ENCODE data around the gene DNAJB5. TPM values are rescaled to one million over a fixed set of nuclear protein-coding genes. Genes with fewer than 3 reads are reported as not detected.
A peak's percentile ranks its signal among the peaks of the same experiment; 100 is the strongest.

DNAJB5 gene
- total RNA-seq, 2 donors from 2014 or later = 51.0 to 61.5 TPM

DNA sequence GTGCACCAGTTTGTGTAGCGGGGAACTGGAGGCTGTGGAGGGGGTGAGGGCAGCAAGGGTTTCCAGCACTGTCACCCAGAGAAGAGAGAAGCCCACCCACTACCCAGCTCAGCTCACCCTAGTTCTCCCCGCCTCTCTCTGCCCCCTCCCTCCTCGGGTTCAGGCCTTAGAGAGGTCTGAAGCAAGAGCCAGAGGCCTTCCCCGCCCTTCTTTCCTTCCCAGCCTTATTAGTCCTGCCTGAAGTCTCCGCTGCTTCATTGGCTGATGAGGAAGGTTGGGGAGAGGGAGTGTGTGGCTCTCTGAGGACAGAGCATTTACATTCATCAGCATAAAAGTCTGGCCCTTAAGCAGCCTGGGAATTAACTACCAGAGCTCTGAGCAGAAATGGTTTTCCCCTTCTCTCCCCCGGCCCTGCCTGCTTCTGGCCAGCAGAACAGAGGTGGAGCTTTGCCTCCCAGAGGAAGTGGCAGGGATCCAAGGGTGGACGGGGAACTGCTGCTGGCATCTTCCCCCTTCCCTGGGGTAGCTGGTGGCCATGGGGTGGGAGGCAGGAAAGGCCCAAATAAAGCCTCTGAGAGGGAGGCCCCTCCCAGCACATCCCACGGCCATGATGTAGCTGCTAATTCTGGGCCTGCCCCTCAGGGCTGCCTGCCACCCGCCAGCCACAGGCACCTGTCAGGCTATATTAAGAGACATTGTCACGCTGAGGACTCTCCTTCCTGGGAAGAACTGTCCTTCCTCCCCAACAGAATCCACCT, 4.1 kb downstream of the DNAJB5 start:
- no peaks in the 10 kb centered on the region for H3K27me3 ChIP-seq (replicated peaks; ENCODE audit: insufficient read depth)
- H3K4me1 ChIP-seq (ENCODE audit: control insufficient read depth in 1 of 2, low read depth in 2 of 2) = peaks cover 31 to 63% of the 10 kb centered on the region in 2 donors
- ATAC-seq (ENCODE audit: insufficient number of reproducible peaks, low FRiP score, low read depth) (peak; percentile 10), DNase-seq (ENCODE audit: low spot score) (peak; percentile 82)
- H3K36me3 ChIP-seq = peaks cover 22% of the 10 kb centered on the region
- peak overlapping the region; percentile 67 for H3K4me3 ChIP-seq
- H3K9me3 ChIP-seq = no peaks in the 10 kb centered on the region
- H3K27ac ChIP-seq = peak overlapping the region; percentile 95 to 100
- TF ChIP-seq, protein P1, sequence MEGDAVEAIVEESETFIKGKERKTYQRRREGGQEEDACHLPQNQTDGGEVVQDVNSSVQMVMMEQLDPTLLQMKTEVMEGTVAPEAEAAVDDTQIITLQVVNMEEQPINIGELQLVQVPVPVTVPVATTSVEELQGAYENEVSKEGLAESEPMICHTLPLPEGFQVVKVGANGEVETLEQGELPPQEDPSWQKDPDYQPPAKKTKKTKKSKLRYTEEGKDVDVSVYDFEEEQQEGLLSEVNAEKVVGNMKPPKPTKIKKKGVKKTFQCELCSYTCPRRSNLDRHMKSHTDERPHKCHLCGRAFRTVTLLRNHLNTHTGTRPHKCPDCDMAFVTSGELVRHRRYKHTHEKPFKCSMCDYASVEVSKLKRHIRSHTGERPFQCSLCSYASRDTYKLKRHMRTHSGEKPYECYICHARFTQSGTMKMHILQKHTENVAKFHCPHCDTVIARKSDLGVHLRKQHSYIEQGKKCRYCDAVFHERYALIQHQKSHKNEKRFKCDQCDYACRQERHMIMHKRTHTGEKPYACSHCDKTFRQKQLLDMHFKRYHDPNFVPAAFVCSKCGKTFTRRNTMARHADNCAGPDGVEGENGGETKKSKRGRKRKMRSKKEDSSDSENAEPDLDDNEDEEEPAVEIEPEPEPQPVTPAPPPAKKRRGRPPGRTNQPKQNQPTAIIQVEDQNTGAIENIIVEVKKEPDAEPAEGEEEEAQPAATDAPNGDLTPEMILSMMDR (IDR thresholded peaks at IDR 0.05) = no peak

DNA sequence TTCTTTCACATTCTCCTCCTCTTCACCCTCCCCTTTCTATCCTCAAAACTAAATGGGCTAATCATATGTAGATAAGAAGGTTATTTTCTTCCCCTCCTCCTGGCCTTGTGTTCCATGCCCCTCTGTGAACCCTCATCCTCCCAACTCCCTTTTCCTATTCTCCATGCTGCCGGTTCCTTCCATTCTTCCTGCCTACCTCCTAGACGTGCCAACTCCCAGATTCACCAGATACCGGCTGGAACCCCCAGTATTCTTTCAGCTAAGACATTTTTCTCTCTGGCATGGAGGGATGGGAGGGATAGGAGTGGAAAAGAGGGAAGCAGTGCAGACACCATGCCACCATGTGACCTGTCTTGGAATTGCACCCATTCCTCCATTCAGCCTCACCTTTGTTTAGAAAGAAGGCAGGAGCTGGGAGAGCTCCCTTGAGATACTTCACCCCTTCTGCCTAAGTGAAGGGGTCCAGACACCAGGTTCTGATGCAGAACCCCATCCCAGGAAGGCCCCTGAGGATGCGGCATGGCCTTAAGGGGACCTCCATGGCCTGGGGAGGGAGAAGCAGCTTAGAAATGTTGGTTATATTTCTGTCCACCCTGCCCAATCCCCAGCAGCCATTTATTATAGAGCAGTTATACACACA, 4.8 kb downstream of the DNAJB5 start:
- peaks cover 22% of the 10 kb centered on the region for H3K36me3 ChIP-seq
- no peaks in the 10 kb centered on the region for H3K27me3 ChIP-seq (replicated peaks; ENCODE audit: insufficient read depth)
- H3K9me3 ChIP-seq = no peaks in the 10 kb centered on the region
- H3K4me3 ChIP-seq = peak overlapping the region; percentile 67
- TF ChIP-seq, protein P1 (IDR thresholded peaks at IDR 0.05) = peak; percentile 65
- H3K4me1 ChIP-seq (ENCODE audit: control insufficient read depth in 1 of 2, low read depth in 2 of 2) = peaks cover 31 to 62% of the 10 kb centered on the region in 2 donors
- ATAC-seq (ENCODE audit: insufficient number of reproducible peaks, low FRiP score, low read depth) (no peak), DNase-seq (ENCODE audit: low spot score) (no peak)
- H3K27ac ChIP-seq = peak overlapping the region; percentile 95 to 100

DNA sequence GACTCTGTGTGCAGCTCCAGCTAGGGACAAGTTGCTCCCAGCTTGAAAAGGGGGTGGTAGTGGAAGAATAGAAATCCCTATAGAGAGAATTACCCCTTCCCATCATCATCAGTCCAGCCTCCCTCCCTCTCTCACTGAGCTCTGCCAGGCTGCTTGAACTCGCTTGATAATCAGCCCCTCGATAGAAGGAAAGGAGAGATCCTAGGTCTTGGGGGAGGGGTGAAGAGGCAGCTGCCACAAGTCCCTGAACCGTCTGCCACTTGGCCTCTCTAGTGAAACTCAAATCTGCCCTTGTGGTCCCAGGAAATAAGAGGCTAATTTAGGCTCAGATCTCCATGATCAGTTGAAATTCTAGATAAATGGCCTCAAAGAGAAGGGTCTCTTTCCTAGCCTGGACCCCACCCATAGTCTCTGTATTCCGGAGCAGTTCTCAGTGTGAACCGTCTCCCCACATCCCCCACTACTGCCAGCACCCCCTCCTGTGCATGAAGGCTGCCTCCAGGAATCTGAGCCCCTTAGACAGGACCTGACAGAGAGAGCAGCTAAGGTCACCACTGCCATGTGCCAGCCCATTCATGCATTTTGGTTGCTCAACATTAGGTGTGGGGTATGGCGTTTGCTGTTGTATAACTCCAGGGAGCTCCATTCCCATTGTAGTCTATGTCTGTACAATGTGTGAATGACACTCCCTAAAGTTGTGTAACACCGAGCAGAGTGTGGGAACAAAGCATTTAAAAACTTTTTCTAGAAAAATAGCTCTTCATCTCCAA, 5.5 kb downstream of the DNAJB5 start:
- Histone ChIP-seq H3K27me3 (replicated peaks; ENCODE audit: insufficient read depth) (no peaks in the 10 kb centered on the region), H3K9me3 (no peaks in the 10 kb centered on the region), H3K36me3 (peaks cover 22% of the 10 kb centered on the region), H3K27ac (peak overlapping the region; percentile 95 to 100), H3K4me3 (peak overlapping the region; percentile 67), H3K4me1 (ENCODE audit: control insufficient read depth in 1 of 2, low read depth in 2 of 2) (peaks cover 31 to 62% of the 10 kb centered on the region in 2 donors)
- DNase-seq (ENCODE audit: low spot score) (no peak), ATAC-seq (ENCODE audit: insufficient number of reproducible peaks, low FRiP score, low read depth) (no peak)
- TF ChIP-seq, protein P1 (IDR thresholded peaks at IDR 0.05) = no peak

DNA sequence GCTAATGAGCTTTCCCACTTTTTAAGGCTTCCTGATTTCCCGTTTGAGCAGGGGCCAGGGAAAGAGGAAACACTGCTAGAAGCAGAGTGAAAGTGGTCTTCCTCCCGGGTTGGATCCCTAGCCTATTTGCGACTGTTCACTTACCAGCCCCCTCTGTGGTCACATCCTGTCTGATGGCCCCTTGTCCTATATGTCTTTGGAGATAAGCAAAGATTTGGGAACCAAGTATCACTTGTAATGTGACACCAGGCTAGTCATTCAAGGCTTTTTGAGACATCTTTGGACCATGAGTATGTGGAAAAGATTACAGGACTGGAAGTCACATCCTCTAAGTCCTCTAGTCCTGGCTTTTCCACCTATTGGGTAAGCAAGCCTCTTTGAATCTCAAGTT, 6.1 kb downstream of the DNAJB5 start:
- H3K27ac ChIP-seq = peak overlapping the region; percentile 95 to 100

More for the DNA sequence above, 6.1 kb downstream of the DNAJB5 start:
- Histone ChIP-seq H3K27me3 (replicated peaks; ENCODE audit: insufficient read depth) (no peaks in the 10 kb centered on the region), H3K36me3 (peaks cover 22% of the 10 kb centered on the region), H3K9me3 (no peaks in the 10 kb centered on the region), H3K4me3 (peak overlapping the region; percentile 67), H3K4me1 (ENCODE audit: control insufficient read depth in 1 of 2, low read depth in 2 of 2) (peaks cover 31 to 58% of the 10 kb centered on the region in 2 donors)
- ATAC-seq (ENCODE audit: insufficient number of reproducible peaks, low FRiP score, low read depth) = no peak
- TF ChIP-seq, protein P1 (IDR thresholded peaks at IDR 0.05) = no peak
- no peak for DNase-seq (ENCODE audit: low spot score)
